HepG2 (cell line): ENCODE data around the gene FIS1. TPM values are rescaled to one million over a fixed set of nuclear protein-coding genes. Genes with fewer than 3 reads are reported as not detected.

Experiments
- ATAC-seq: fragments of 200-7000 bp; cut with Tn5 transposase; 3 replicates; pipeline ENCODE4 v1.9.1; 2020; ENCODE audit warnings: mild to moderate bottlenecking, moderate library complexity
- BruUV-seq: library from RNA; stranded (reverse); fragments of 400-500 nt; replicated peaks from 2 replicates; lab custom pipeline; 2021; lab: Mats Ljungman, UMichigan
- CTCF ChIA-PET: fragments of 300-600 bp; formaldehyde crosslinking; extraction: SDS; loops from one replicate; lab custom pipeline; 2021; ENCODE audit warnings: low total read pairs, inconsistent platforms, low intra/inter-chr PET ratio; lab: Yijun Ruan, JAX
- POLR2A ChIA-PET: fragments of 350-600 bp; sonication (Branson Sonifier 250); formaldehyde crosslinking; loops from one replicate; lab custom pipeline; 2020; ENCODE audit warnings: antibody characterized with exemption, inconsistent platforms; lab: Yijun Ruan, JAX
- DNase-seq: peaks from one replicate; pipeline ENCODE4 v3.0.0-alpha.2; 2015; ENCODE audit warnings: low spot score
- FAIRE-seq: peaks from 3 replicates; lab custom pipeline; 2011; peaks lifted over from hg19 to GRCh38; lab: Jason Lieb, UNC
- H2AFZ ChIP-seq: one replicate; pipeline ENCODE4 v1.6.1; 2011; ENCODE audit warnings: low read length, inconsistent platforms
- H3K27ac ChIP-seq: fragments of 300-600 bp; 3 replicates; pipeline ENCODE4 v1.8.0; 2011; ENCODE audit warnings: mixed run types, mild to moderate bottlenecking, mixed read lengths, low read length, inconsistent platforms; ENCODE audit not compliant: insufficient read depth; ENCODE audit errors: extremely low read length
- H3K27me3 ChIP-seq, 2 experiments: fragments of 200-600 bp in 1 of 2; 2 replicates in 1 of 2; 3 replicates in 1 of 2; pipeline versions ENCODE4 v1.6.0 to v1.8.0; 2011; ENCODE audit warnings: low read length in 2 of 2, mild to moderate bottlenecking in 2 of 2, moderate library complexity in 2 of 2, inconsistent platforms in 1 of 2; ENCODE audit not compliant: insufficient read depth in 2 of 2, control insufficient read depth in 1 of 2
- H3K36me3 ChIP-seq, 2 experiments: fragments of 200-600 bp in 1 of 2; replicated peaks in 1 of 2; 2 replicates in 1 of 2; 3 replicates in 1 of 2; pipeline versions ENCODE4 v1.5.1 to v1.8.0; 2011; ENCODE audit warnings: low read length in 2 of 2, inconsistent platforms in 1 of 2; ENCODE audit not compliant: insufficient read depth in 2 of 2, control insufficient read depth in 1 of 2
- H3K4me1 ChIP-seq: 2 replicates; pipeline ENCODE4 v1.5.1; 2012; ENCODE audit warnings: low read length, inconsistent platforms; ENCODE audit not compliant: insufficient read depth
- H3K4me2 ChIP-seq: 2 replicates; pipeline ENCODE4 v1.6.0; 2011; ENCODE audit warnings: low read depth, low read length, inconsistent platforms
- H3K4me3 ChIP-seq, 3 experiments: fragments of 200-600 bp in 1 of 3; sonication (generic), shearing (Covaris generic) in 1 of 3; replicated peaks in 1 of 3; 2 replicates each; pipeline ENCODE4 v1.5.1; 2011 to 2016; ENCODE audit warnings: low read length in 3 of 3, inconsistent platforms in 2 of 3, low read depth in 2 of 3, mild to moderate bottlenecking in 2 of 3, control low read depth in 1 of 3, mixed read lengths in 1 of 3; ENCODE audit not compliant: insufficient read depth in 1 of 3
- H3K79me2 ChIP-seq: one replicate; pipeline ENCODE4 v1.6.1; 2011; ENCODE audit warnings: low read length, inconsistent platforms; ENCODE audit not compliant: insufficient read depth
- H3K9ac ChIP-seq: 2 replicates; pipeline ENCODE4 v1.6.0; 2011; ENCODE audit warnings: mild to moderate bottlenecking, low read depth, low read length, inconsistent platforms; ENCODE audit not compliant: insufficient read depth
- H3K9me3 ChIP-seq: 2 replicates; pipeline ENCODE4 v1.5.1; 2012; ENCODE audit warnings: mild to moderate bottlenecking, low read length
- H4K20me1 ChIP-seq: 2 replicates; pipeline ENCODE4 v1.6.0; 2011; ENCODE audit warnings: inconsistent platforms, mild to moderate bottlenecking, low read length, moderate library complexity; ENCODE audit not compliant: insufficient read depth
- ELF4 ChIP-seq: sonication (generic); formaldehyde crosslinking; IDR thresholded peaks from 2 replicates; pipeline ENCODE4 v1.5.0; 2020; ENCODE audit warnings: missing genetic modification reagents, mild to moderate bottlenecking, moderate library complexity, borderline replicate concordance
- KMT2A ChIP-seq: sonication (generic); formaldehyde crosslinking; IDR thresholded peaks from 2 replicates; pipeline ENCODE4 v1.4.0; 2020; ENCODE audit warnings: missing genetic modification reagents
- MED8 ChIP-seq: sonication (generic); formaldehyde crosslinking; IDR thresholded peaks from 2 replicates; pipeline ENCODE4 v1.8.1; 2023; ENCODE audit warnings: mild to moderate bottlenecking, missing genetic modification reagents; ENCODE audit not compliant: insufficient replicate concordance
- POGZ ChIP-seq: sonication (generic); formaldehyde crosslinking; IDR thresholded peaks from 2 replicates; pipeline ENCODE4 v1.4.0; 2020; ENCODE audit warnings: mild to moderate bottlenecking, missing genetic modification reagents
- SMARCE1 ChIP-seq: fragments of 450-650 bp; IDR thresholded peaks from 2 replicates; pipeline ENCODE4 v1.6.1; 2017; ENCODE audit warnings: borderline replicate concordance
- TOE1 ChIP-seq: sonication (generic); formaldehyde crosslinking; IDR thresholded peaks from 2 replicates; pipeline ENCODE4 v1.4.0; 2020; ENCODE audit warnings: mild to moderate bottlenecking, missing genetic modification reagents
- ZBTB8A ChIP-seq: sonication (generic); formaldehyde crosslinking; IDR thresholded peaks from 2 replicates; pipeline ENCODE4 v1.4.0; 2020; ENCODE audit warnings: mild to moderate bottlenecking, low read depth, missing genetic modification reagents, borderline replicate concordance
- ZFY ChIP-seq: sonication (generic); formaldehyde crosslinking; IDR thresholded peaks from 2 replicates; pipeline ENCODE4 v1.4.0; 2020; ENCODE audit warnings: missing genetic modification reagents
- ZNF460 ChIP-seq: sonication (generic); formaldehyde crosslinking; IDR thresholded peaks from 2 replicates; pipeline ENCODE4 v1.5.1; 2020; ENCODE audit warnings: missing genetic modification reagents, mild to moderate bottlenecking, borderline replicate concordance
- ZNF629 ChIP-seq: sonication (generic); formaldehyde crosslinking; conservative IDR thresholded peaks from 2 replicates; pipeline ENCODE4 v1.5.0; 2020; ENCODE audit warnings: missing genetic modification reagents
- ZSCAN30 ChIP-seq: sonication (generic); formaldehyde crosslinking; IDR thresholded peaks from 2 replicates; pipeline ENCODE4 v1.5.0; 2020; ENCODE audit warnings: mild to moderate bottlenecking, missing genetic modification reagents
- WGBS: methylation state at CpG from one replicate; pipeline ENCODE4 v1.1.6; 2017; ENCODE audit warnings: low lambda C conversion rate; 5-methylcytosine and 5-hydroxymethylcytosine counted together
- in situ Hi-C: cut with HindIII; loops from 2 replicates; pipeline ENCODE4 v1.10.0; 2017; ENCODE audit warnings: low pct_unique_long_range_greater_than_20kb; ENCODE audit not compliant: extremely low pct_ligation_motif_present
- intact Hi-C: fragments of 100-400 bp; cut with micrococcal nuclease; formaldehyde crosslinking; loops from one replicate; pipeline ENCODE4 v1.10.0; 2022; ENCODE audit not compliant: unreplicated experiment
- polyA plus RNA-seq, 8 experiments: library from polyadenylated mRNA; depleted of rRNA in 3 of 8; stranded (reverse) in 7 of 8; unstranded in 1 of 8; fragments of >200 nt; fragmentation: Illumina TruSeq in 4 of 8; extraction: Trizol in 4 of 8; gene quantifications; 2 replicates each; pipeline versions ENCODE4 v1.2.1 to v1.2.3, GENCODE V29; 2011 to 2016; ENCODE audit warnings: low read depth in 4 of 8, missing spikeins in 1 of 8, mixed read lengths in 1 of 8; ENCODE audit not compliant: insufficient read depth in 1 of 8
- total RNA-seq, 5 experiments: library from RNA; depleted of rRNA; stranded (reverse); fragments of >200 nt; fragmentation: Illumina TruSeq; extraction: Trizol; gene quantifications; 2 replicates each; pipeline ENCODE4 v1.2.3, GENCODE V29; 2016; ENCODE audit warnings: low read depth in 1 of 5
- TF ChIP-seq, protein P1 (sequence below): sonication (generic); formaldehyde crosslinking; IDR thresholded peaks from 2 replicates; pipeline ENCODE4 v1.5.1; 2020; ENCODE audit warnings: missing genetic modification reagents, mild to moderate bottlenecking, borderline replicate concordance
- TF ChIP-seq, protein P2 (sequence below): sonication (generic); formaldehyde crosslinking; IDR thresholded peaks from 2 replicates; pipeline ENCODE4 v1.4.0; 2020; ENCODE audit warnings: missing genetic modification reagents, borderline replicate concordance
- TF ChIP-seq, protein P3 (sequence below): IDR thresholded peaks from 2 replicates; pipeline ENCODE4 v1.6.1; 2016; ENCODE audit warnings: mild to moderate bottlenecking
- TF ChIP-seq, protein P4 (sequence below): sonication (generic); formaldehyde crosslinking; IDR thresholded peaks from 2 replicates; pipeline ENCODE4 v1.8.1; 2022; ENCODE audit warnings: low read depth, mild to moderate bottlenecking, missing genetic modification reagents

Gene FIS1
- total and polyA plus RNA-seq, 2 of the 13 experiments (the other 11 are each of a cell fraction or from before 2014, with no cell fraction given): 97.5 to 101 TPM

DNA sequence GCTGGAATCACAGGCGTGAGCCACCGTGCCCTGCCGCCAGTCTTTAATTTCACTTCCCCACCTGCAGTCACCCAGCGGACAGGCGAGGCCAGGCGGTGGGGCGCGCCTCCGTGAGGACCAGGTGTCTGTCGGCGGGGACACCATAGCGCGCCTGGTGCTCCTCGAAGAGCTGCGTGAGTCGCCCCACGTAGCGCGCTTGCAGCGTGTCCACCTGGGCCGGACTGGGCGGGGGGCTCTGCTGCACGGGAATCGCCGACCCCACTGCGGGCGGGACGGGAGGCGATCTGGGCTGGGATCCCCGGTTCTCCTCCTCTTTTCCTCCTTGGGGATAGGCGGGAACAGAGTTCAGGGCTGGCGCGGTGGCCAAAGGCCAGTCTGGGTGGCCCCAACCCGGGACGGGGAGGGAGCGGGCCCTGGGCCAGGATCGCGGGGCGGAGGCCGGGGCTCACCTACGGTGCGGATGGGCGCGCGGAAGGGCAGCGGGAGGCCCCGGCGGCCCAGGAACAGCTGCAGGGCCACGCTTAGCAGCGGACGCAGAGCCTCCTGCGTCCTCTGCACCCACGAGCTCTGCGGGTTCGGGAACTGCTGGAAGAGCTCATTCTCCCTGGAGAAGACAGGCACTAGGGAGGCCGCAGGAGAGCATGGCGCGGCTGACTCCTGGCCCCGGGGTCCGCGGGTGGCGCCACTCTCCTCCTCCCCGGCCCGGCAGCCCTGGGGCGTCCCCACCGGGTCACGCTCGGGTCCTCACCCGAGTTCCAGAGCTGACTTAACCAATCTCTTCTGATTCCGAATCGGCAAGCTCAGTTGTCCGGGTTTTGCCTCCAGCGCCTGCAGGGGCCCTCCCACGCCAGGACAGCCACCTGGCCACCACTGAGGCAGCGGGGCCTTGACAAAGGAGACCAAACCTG, 42.9 kb downstream of the FIS1 start:
- peak overlapping the region; percentile 99 for H3K27ac ChIP-seq
- peaks cover 3% of the 10 kb centered on the region; the same call in 1 of the 2 replicates for H4K20me1 ChIP-seq
- no peaks in the 10 kb centered on the region; a peak in 1 of 5 replicates for H3K27me3 ChIP-seq
- DNase-seq: peak; percentile 48
- in situ Hi-C loops: no loop called here
- H3K79me2 ChIP-seq: peaks cover 12% of the 10 kb centered on the region
- peak; percentile 77 for ATAC-seq
- CTCF ChIA-PET: no interaction called here
- POLR2A ChIA-PET: interaction anchor here (0.9 to 11.6 kb wide), 14 partner anchors 9 to 772 kb away, joined by 3 to 202 read pairs (median 6); partner anchors contain the start of genes CLDN15, FIS1, MEPCE and PLOD3
- no peak for FAIRE-seq
- TSS peak; percentile 46 for BruUV-seq
- 1% methylated on average over 33 of the region's 75 CpGs for WGBS
- H3K9me3 ChIP-seq: no peaks in the 10 kb centered on the region
- no peak overlapping the region for H2AFZ ChIP-seq
- peak overlapping the region; percentile 91 for H3K4me2 ChIP-seq
- peak overlapping the region; percentile 74 to 87 (median 84) for H3K4me3 ChIP-seq
- H3K9ac ChIP-seq: peak overlapping the region; percentile 89
- intact Hi-C loops: loop anchor here (2.0 kb wide), 1 partner anchor 15 kb away; the partner anchor contains the start of gene PLOD3
- peaks cover 5 to 8% of the 10 kb centered on the region in 2 experiments; a peak in 3 of 5 replicates for H3K36me3 ChIP-seq
- H3K4me1 ChIP-seq: peaks cover 43% of the 10 kb centered on the region
- peak; percentile 91 for TF ChIP-seq MED8 (CRISPR knock-in tag)
- TF ChIP-seq ELF4 (CRISPR knock-in tag): no peak
- TF ChIP-seq, protein P1, sequence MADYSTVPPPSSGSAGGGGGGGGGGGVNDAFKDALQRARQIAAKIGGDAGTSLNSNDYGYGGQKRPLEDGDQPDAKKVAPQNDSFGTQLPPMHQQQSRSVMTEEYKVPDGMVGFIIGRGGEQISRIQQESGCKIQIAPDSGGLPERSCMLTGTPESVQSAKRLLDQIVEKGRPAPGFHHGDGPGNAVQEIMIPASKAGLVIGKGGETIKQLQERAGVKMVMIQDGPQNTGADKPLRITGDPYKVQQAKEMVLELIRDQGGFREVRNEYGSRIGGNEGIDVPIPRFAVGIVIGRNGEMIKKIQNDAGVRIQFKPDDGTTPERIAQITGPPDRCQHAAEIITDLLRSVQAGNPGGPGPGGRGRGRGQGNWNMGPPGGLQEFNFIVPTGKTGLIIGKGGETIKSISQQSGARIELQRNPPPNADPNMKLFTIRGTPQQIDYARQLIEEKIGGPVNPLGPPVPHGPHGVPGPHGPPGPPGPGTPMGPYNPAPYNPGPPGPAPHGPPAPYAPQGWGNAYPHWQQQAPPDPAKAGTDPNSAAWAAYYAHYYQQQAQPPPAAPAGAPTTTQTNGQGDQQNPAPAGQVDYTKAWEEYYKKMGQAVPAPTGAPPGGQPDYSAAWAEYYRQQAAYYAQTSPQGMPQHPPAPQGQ (CRISPR knock-in tag): no peak
- peak; percentile 94 for TF ChIP-seq ZFY (CRISPR knock-in tag)
- peak; percentile 69 for TF ChIP-seq ZNF460 (CRISPR knock-in tag)
- TF ChIP-seq POGZ (CRISPR knock-in tag): peak; percentile 55
- TF ChIP-seq, protein P2, sequence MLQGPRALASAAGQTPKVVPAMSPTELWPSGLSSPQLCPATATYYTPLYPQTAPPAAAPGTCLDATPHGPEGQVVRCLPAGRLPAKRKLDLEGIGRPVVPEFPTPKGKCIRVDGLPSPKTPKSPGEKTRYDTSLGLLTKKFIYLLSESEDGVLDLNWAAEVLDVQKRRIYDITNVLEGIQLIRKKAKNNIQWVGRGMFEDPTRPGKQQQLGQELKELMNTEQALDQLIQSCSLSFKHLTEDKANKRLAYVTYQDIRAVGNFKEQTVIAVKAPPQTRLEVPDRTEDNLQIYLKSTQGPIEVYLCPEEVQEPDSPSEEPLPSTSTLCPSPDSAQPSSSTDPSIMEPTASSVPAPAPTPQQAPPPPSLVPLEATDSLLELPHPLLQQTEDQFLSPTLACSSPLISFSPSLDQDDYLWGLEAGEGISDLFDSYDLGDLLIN (CRISPR knock-in tag): peak; percentile 17; the same call in 1 of the 2 replicates
- no peak for TF ChIP-seq ZBTB8A (CRISPR knock-in tag)
- TF ChIP-seq, protein P3, sequence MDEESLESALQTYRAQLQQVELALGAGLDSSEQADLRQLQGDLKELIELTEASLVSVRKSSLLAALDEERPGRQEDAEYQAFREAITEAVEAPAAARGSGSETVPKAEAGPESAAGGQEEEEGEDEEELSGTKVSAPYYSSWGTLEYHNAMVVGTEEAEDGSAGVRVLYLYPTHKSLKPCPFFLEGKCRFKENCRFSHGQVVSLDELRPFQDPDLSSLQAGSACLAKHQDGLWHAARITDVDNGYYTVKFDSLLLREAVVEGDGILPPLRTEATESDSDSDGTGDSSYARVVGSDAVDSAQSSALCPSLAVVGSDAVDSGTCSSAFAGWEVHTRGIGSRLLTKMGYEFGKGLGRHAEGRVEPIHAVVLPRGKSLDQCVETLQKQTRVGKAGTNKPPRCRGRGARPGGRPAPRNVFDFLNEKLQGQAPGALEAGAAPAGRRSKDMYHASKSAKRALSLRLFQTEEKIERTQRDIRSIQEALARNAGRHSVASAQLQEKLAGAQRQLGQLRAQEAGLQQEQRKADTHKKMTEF (CRISPR knock-in tag): peak; percentile 58; the same call in 1 of the 2 replicates
- no peak for TF ChIP-seq TOE1
- TF ChIP-seq KMT2A (CRISPR knock-in tag): no peak; the same call in 1 of the 2 replicates
- TF ChIP-seq, protein P4, sequence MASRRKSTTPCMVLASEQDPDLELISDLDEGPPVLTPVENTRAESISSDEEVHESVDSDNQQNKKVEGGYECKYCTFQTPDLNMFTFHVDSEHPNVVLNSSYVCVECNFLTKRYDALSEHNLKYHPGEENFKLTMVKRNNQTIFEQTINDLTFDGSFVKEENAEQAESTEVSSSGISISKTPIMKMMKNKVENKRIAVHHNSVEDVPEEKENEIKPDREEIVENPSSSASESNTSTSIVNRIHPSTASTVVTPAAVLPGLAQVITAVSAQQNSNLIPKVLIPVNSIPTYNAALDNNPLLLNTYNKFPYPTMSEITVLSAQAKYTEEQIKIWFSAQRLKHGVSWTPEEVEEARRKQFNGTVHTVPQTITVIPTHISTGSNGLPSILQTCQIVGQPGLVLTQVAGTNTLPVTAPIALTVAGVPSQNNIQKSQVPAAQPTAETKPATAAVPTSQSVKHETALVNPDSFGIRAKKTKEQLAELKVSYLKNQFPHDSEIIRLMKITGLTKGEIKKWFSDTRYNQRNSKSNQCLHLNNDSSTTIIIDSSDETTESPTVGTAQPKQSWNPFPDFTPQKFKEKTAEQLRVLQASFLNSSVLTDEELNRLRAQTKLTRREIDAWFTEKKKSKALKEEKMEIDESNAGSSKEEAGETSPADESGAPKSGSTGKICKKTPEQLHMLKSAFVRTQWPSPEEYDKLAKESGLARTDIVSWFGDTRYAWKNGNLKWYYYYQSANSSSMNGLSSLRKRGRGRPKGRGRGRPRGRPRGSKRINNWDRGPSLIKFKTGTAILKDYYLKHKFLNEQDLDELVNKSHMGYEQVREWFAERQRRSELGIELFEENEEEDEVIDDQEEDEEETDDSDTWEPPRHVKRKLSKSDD (CRISPR knock-in tag): peak; percentile 47; the same call in 1 of the 2 replicates
- TF ChIP-seq ZNF629: peak; percentile 4; the same call in 1 of the 2 replicates
- TF ChIP-seq SMARCE1: no peak
- TF ChIP-seq ZSCAN30 (CRISPR knock-in tag): no peak
